HAP-1 (cell line): ENCODE measurements around the gene STX8.

Source experiments
- DNase-seq, 2 experiments: peaks; one replicate each; pipeline ENCODE4 v3.0.0-alpha.2; 2016 to 2020; ENCODE audit warnings: low spot score in 2 of 2
- H3K27me3 ChIP-seq: fragments of 250-450 bp; sonication (Bioruptor Pico); 2 replicates; pipeline ENCODE4 v1.5.1; 2020; ENCODE audit warnings: low read depth, mild to moderate bottlenecking, moderate library complexity
- H3K36me3 ChIP-seq: fragments of 250-450 bp; sonication (Bioruptor Pico); replicated peaks from 2 replicates; pipeline ENCODE4 v1.5.1; 2020; ENCODE audit warnings: mild to moderate bottlenecking
- H3K4me1 ChIP-seq: fragments of 250-450 bp; sonication (Bioruptor Pico); 2 replicates; pipeline ENCODE4 v1.5.1; 2020; ENCODE audit warnings: mild to moderate bottlenecking
- H3K4me3 ChIP-seq: fragments of 250-450 bp; sonication (Bioruptor Pico); 2 replicates; pipeline ENCODE4 v1.5.1; 2020; ENCODE audit warnings: mild to moderate bottlenecking, moderate library complexity
- H3K9me3 ChIP-seq: fragments of 250-450 bp; sonication (Bioruptor Pico); 2 replicates; pipeline ENCODE4 v1.5.1; 2020; ENCODE audit warnings: mild to moderate bottlenecking, moderate library complexity
- in situ Hi-C: fragments of 300-500 bp; cut with MboI; formaldehyde crosslinking; loops from 3 replicates; pipeline ENCODE4 v1.14.3; 2020; ENCODE audit warnings: low sequenced_read_pairs, inconsistent platforms, mixed read lengths

STX8 gene

GRCh38 chr17:9537177-9537776, 38.3 kb downstream of the STX8 start:
- in situ Hi-C loops = loop anchor here (25.0 kb wide), 1 partner anchor 525 kb away; the partner anchor contains the start of gene NTN1
- no peaks in the 10 kb centered on the region for H3K27me3 ChIP-seq

GRCh38 chr17:9536061-9536460, 39.6 kb downstream of the STX8 start:
- in situ Hi-C loops = loop anchor here (25.0 kb wide), 1 partner anchor 524 kb away; the partner anchor contains the start of gene NTN1

More at GRCh38 chr17:9537177-9537776, 38.3 kb downstream of the STX8 start:
- no peaks in the 10 kb centered on the region for H3K36me3 ChIP-seq
- no peaks in the 10 kb centered on the region for H3K9me3 ChIP-seq
- H3K4me1 ChIP-seq = peaks cover 21% of the 10 kb centered on the region
- H3K4me3 ChIP-seq = no peak overlapping the region
- no peak for DNase-seq

GRCh38 chr17:9533441-9533840, 42.2 kb downstream of the STX8 start:
- in situ Hi-C loops = loop anchor here (25.0 kb wide), 1 partner anchor 521 kb away; the partner anchor contains the start of gene NTN1
- DNase-seq = no peak
- no peak overlapping the region for H3K4me3 ChIP-seq
- H3K4me1 ChIP-seq = peaks cover 22% of the 10 kb centered on the region
- no peaks in the 10 kb centered on the region for H3K9me3 ChIP-seq
- H3K36me3 ChIP-seq = no peaks in the 10 kb centered on the region
- H3K27me3 ChIP-seq = no peaks in the 10 kb centered on the region

More at GRCh38 chr17:9536061-9536460, 39.6 kb downstream of the STX8 start:
- Histone ChIP-seq H3K4me3 (no peak overlapping the region), H3K36me3 (no peaks in the 10 kb centered on the region), H3K4me1 (peaks cover 26% of the 10 kb centered on the region), H3K9me3 (no peaks in the 10 kb centered on the region), H3K27me3 (no peaks in the 10 kb centered on the region)
- peak; percentile 32 to 48 for DNase-seq

GRCh38 chr17:9532715-9533114, 42.9 kb downstream of the STX8 start:
- peaks cover 18% of the 10 kb centered on the region for H3K4me1 ChIP-seq
- no peak for DNase-seq
- in situ Hi-C loops = loop anchor here (25.0 kb wide), 1 partner anchor 520 kb away; the partner anchor contains the start of gene NTN1

GRCh38 chr17:9531034-9531433, 44.6 kb downstream of the STX8 start:
- no peaks in the 10 kb centered on the region for H3K9me3 ChIP-seq
- DNase-seq = no peak
- in situ Hi-C loops = loop anchor here (25.0 kb wide), 1 partner anchor 519 kb away; the partner anchor contains the start of gene NTN1
- H3K27me3 ChIP-seq = no peaks in the 10 kb centered on the region
- H3K36me3 ChIP-seq = no peaks in the 10 kb centered on the region
- peaks cover 14% of the 10 kb centered on the region for H3K4me1 ChIP-seq
- no peak overlapping the region for H3K4me3 ChIP-seq

More at GRCh38 chr17:9532715-9533114, 42.9 kb downstream of the STX8 start:
- Histone ChIP-seq H3K9me3 (no peaks in the 10 kb centered on the region), H3K27me3 (no peaks in the 10 kb centered on the region), H3K4me3 (no peak overlapping the region), H3K36me3 (no peaks in the 10 kb centered on the region)

- in situ Hi-C loops = loop anchor here (25.0 kb wide), 1 partner anchor 517 kb away; the partner anchor contains the start of gene NTN1
- Histone ChIP-seq H3K4me3 (no peak overlapping the region), H3K9me3 (no peaks in the 10 kb centered on the region), H3K4me1 (peaks cover 10% of the 10 kb centered on the region), H3K36me3 (no peaks in the 10 kb centered on the region), H3K27me3 (no peaks in the 10 kb centered on the region)
- DNase-seq = no peak
Observed at GRCh38 chr17:9529033-9529700, 46.5 kb downstream of the STX8 start.

GRCh38 chr17:9527788-9528187, 47.8 kb downstream of the STX8 start:
- DNase-seq = no peak
- in situ Hi-C loops = loop anchor here (25.0 kb wide), 1 partner anchor 515 kb away; the partner anchor contains the start of gene NTN1

GRCh38 chr17:9522074-9522473, 53.5 kb downstream of the STX8 start:
- in situ Hi-C loops = no loop called here
- H3K4me3 ChIP-seq = no peak overlapping the region
- no peaks in the 10 kb centered on the region for H3K9me3 ChIP-seq
- DNase-seq = peak; percentile 20 to 28
- no peaks in the 10 kb centered on the region for H3K4me1 ChIP-seq
- H3K27me3 ChIP-seq = no peaks in the 10 kb centered on the region
- no peaks in the 10 kb centered on the region for H3K36me3 ChIP-seq

More at GRCh38 chr17:9527788-9528187, 47.8 kb downstream of the STX8 start:
- Histone ChIP-seq H3K4me3 (no peak overlapping the region), H3K4me1 (peaks cover 10% of the 10 kb centered on the region), H3K27me3 (no peaks in the 10 kb centered on the region), H3K36me3 (no peaks in the 10 kb centered on the region), H3K9me3 (no peaks in the 10 kb centered on the region)

- DNase-seq = no peak
- Histone ChIP-seq H3K4me3 (no peak overlapping the region), H3K36me3 (no peaks in the 10 kb centered on the region), H3K4me1 (no peaks in the 10 kb centered on the region), H3K27me3 (no peaks in the 10 kb centered on the region), H3K9me3 (no peaks in the 10 kb centered on the region)
- in situ Hi-C loops = no loop called here
Observed at GRCh38 chr17:9521062-9521461, 54.6 kb downstream of the STX8 start.

- H3K36me3 ChIP-seq = no peaks in the 10 kb centered on the region
- in situ Hi-C loops = no loop called here
- no peaks in the 10 kb centered on the region for H3K4me1 ChIP-seq
- no peaks in the 10 kb centered on the region for H3K27me3 ChIP-seq
- no peak for DNase-seq
- H3K9me3 ChIP-seq = no peaks in the 10 kb centered on the region
- H3K4me3 ChIP-seq = no peak overlapping the region
Observed at GRCh38 chr17:9520649-9521048, 55.0 kb downstream of the STX8 start.

GRCh38 chr17:9519583-9520272, 55.9 kb downstream of the STX8 start:
- H3K4me3 ChIP-seq = no peak overlapping the region
- H3K27me3 ChIP-seq = no peaks in the 10 kb centered on the region
- in situ Hi-C loops = no loop called here
- DNase-seq = no peak
- H3K9me3 ChIP-seq = no peaks in the 10 kb centered on the region
- H3K36me3 ChIP-seq = no peaks in the 10 kb centered on the region
- H3K4me1 ChIP-seq = no peaks in the 10 kb centered on the region

GRCh38 chr17:9517396-9517795, 58.2 kb downstream of the STX8 start:
- Histone ChIP-seq H3K4me1 (0 out of 2 replicates have a peak, but pooled peaks cover 4% of the 10 kb centered on the region), H3K27me3 (no peaks in the 10 kb centered on the region), H3K4me3 (no peak overlapping the region), H3K9me3 (no peaks in the 10 kb centered on the region), H3K36me3 (no peaks in the 10 kb centered on the region)
- in situ Hi-C loops = no loop called here
- DNase-seq = no peak

- DNase-seq = no peak
- Histone ChIP-seq H3K36me3 (no peaks in the 10 kb centered on the region), H3K27me3 (no peaks in the 10 kb centered on the region), H3K4me3 (no peak overlapping the region), H3K9me3 (no peaks in the 10 kb centered on the region; the same call in 1 of the 2 replicates), H3K4me1 (0 out of 2 replicates have a peak, but pooled peaks cover 4% of the 10 kb centered on the region)
- in situ Hi-C loops = no loop called here
Observed at GRCh38 chr17:9513266-9513665, 62.4 kb downstream of the STX8 start.
